Measurements from ENCODE around the gene SLC40A1.

- TF ChIP-seq CTCF (conservative IDR thresholded peaks at IDR 0.05; ENCODE audit: low read length) (no peak), EZH2phosphoT487 (IDR thresholded peaks at IDR 0.05; ENCODE audit: borderline replicate concordance, low read depth, low read length) (no peak)
These were observed 60.8 kb downstream of the SLC40A1 start for GRCh38 chr2:189519631-189520387.
